Measurements from ENCODE around the gene FOXP1. TPM values are rescaled to one million over a fixed set of nuclear protein-coding genes. Genes with fewer than 3 reads are reported as not detected.

Gene FOXP1
- total RNA-seq, 1 experiment from 2014 or later = 2.9 TPM

- POLR2A ChIA-PET = no interaction called here
- CTCF ChIA-PET = no interaction called here
- no TSS peak for BruUV-seq (replicated peaks)
- DNase-seq (ENCODE audit: low read depth, low spot score) (no peak), ATAC-seq (no peak)
- H3K9me3 ChIP-seq (ENCODE audit: control insufficient read depth, insufficient read depth, low read depth, low read length) = no peaks in the 10 kb centered on the region
- in situ Hi-C loops (cut with HindIII; ENCODE audit: low pct_unique_long_range_greater_than_20kb, low sequenced_read_pairs) = no loop called here
- no peaks in the 10 kb centered on the region for H3K4me1 ChIP-seq (ENCODE audit: control insufficient read depth, insufficient read depth, low read length)
- H3K36me3 ChIP-seq (ENCODE audit: control insufficient read depth, insufficient read depth, low read length) = no peaks in the 10 kb centered on the region
- H3K27me3 ChIP-seq (ENCODE audit: control insufficient read depth, insufficient read depth, low read length) = no peaks in the 10 kb centered on the region
- no peak overlapping the region for H3K4me3 ChIP-seq (ENCODE audit: low read depth in 2 of 2, low read length in 2 of 2)
- intact Hi-C loops (cut with micrococcal nuclease; ENCODE audit: unreplicated experiment) = no loop called here
- TF ChIP-seq POLR2AphosphoS5 (IDR thresholded peaks at IDR 0.05; ENCODE audit: low read depth, low read length) (no peak), TCF7L2 (IDR thresholded peaks at IDR 0.05; ENCODE audit: low read depth, low read length) (no peak), SIN3A (IDR thresholded peaks at IDR 0.05; ENCODE audit: borderline replicate concordance, insufficient read depth, low read depth, low read length) (no peak), REST (IDR thresholded peaks at IDR 0.05; ENCODE audit: insufficient read depth in 1 of 2, low read depth in 2 of 2, low read length in 1 of 2) (no peak), CTCF (IDR thresholded peaks at IDR 0.05) (no peak)
- H3K27ac ChIP-seq (ENCODE audit: low read length) = no peak overlapping the region
Measured at GRCh38 chr3:71372911-71373637, 210.5 kb downstream of the FOXP1 start.

GRCh38 chr3:71372241-71372768 is 211.2 kb downstream of the FOXP1 start:
- intact Hi-C loops (cut with micrococcal nuclease; ENCODE audit: unreplicated experiment) = no loop called here
- ChIA-PET POLR2A (no interaction called here), CTCF (no interaction called here)
- Histone ChIP-seq H3K27ac (ENCODE audit: low read length) (no peak overlapping the region), H3K4me3 (ENCODE audit: low read depth in 2 of 2, low read length in 2 of 2) (no peak overlapping the region), H3K9me3 (ENCODE audit: control insufficient read depth, insufficient read depth, low read depth, low read length) (no peaks in the 10 kb centered on the region), H3K27me3 (ENCODE audit: control insufficient read depth, insufficient read depth, low read length) (no peaks in the 10 kb centered on the region), H3K36me3 (ENCODE audit: control insufficient read depth, insufficient read depth, low read length) (no peaks in the 10 kb centered on the region), H3K4me1 (ENCODE audit: control insufficient read depth, insufficient read depth, low read length) (no peaks in the 10 kb centered on the region)
- DNase-seq (ENCODE audit: low read depth, low spot score) (no peak), ATAC-seq (no peak)
- in situ Hi-C loops (cut with HindIII; ENCODE audit: low pct_unique_long_range_greater_than_20kb, low sequenced_read_pairs) = no loop called here
- no TSS peak for BruUV-seq (replicated peaks)
- TF ChIP-seq SIN3A (IDR thresholded peaks at IDR 0.05; ENCODE audit: borderline replicate concordance, insufficient read depth, low read depth, low read length) (no peak), POLR2AphosphoS5 (IDR thresholded peaks at IDR 0.05; ENCODE audit: low read depth, low read length) (no peak), TCF7L2 (IDR thresholded peaks at IDR 0.05; ENCODE audit: low read depth, low read length) (no peak), CTCF (IDR thresholded peaks at IDR 0.05) (no peak), REST (IDR thresholded peaks at IDR 0.05; ENCODE audit: insufficient read depth in 1 of 2, low read depth in 2 of 2, low read length in 1 of 2) (no peak)

All from Panc1 (cell line).